ENCODE measurements around the gene ANXA10. TPM values are rescaled to one million over a fixed set of nuclear protein-coding genes. Genes with fewer than 3 reads are reported as not detected.

Gene ANXA10
- total and polyA plus RNA-seq, 2 experiments from 2014 or later, result not detected

DNA sequence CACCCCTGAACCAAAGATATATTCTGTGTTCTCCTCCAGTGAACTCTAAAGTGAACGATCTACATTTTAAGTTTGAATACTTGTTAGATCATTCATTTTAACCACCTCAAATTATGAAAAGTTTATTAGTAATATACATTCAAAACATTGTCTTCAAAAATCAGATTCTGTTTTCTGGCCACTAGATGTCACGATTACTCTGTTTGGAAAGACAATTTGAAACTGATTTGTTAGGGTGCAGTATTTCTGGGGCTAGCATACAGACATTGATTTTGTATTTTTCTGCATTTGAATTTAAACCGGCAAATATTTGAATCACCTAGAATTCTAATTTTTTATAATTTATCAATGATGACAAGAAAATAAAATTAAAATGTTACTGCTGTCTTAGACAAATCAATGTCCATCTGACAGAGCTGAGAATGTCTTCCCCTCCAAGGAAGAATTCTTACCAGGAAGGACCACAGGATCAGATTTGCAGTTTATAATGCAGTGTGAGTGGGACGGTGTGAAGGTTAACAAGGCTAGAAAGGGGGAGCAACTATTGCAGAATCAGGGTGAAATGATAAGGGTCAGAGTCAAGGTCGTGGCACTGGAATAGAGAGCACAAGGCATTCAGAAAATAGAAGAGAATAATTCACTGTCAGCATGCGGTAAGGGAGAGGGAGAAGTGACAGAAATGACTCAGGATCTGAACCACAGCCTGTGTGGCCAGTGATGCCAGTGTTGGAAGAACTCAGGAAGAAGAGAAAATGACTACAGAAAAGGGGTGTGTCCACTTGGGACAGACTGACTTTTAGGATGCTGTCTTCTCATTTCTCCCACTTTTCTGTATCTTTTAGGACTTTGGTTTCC lies 91.6 kb downstream of the ANXA10 start:
- H3K4me3 Mint-ChIP-seq, result no peak overlapping the region
- TF ChIP-seq, protein P1, sequence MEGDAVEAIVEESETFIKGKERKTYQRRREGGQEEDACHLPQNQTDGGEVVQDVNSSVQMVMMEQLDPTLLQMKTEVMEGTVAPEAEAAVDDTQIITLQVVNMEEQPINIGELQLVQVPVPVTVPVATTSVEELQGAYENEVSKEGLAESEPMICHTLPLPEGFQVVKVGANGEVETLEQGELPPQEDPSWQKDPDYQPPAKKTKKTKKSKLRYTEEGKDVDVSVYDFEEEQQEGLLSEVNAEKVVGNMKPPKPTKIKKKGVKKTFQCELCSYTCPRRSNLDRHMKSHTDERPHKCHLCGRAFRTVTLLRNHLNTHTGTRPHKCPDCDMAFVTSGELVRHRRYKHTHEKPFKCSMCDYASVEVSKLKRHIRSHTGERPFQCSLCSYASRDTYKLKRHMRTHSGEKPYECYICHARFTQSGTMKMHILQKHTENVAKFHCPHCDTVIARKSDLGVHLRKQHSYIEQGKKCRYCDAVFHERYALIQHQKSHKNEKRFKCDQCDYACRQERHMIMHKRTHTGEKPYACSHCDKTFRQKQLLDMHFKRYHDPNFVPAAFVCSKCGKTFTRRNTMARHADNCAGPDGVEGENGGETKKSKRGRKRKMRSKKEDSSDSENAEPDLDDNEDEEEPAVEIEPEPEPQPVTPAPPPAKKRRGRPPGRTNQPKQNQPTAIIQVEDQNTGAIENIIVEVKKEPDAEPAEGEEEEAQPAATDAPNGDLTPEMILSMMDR (conservative IDR thresholded peaks at IDR 0.05; ENCODE audit: low read depth in 2 of 2), result peak; percentile 67 to 81
- no peak for TF ChIP-seq CREB1 (CRISPR knock-in tag; IDR thresholded peaks at IDR 0.05; ENCODE audit: low read depth)
- H3K9me3 Mint-ChIP-seq, result no peaks in the 10 kb centered on the region
- no peak overlapping the region for H3K27ac ChIP-seq (ENCODE audit: low read depth)
- H3F3A ChIP-seq (replicated peaks; ENCODE audit: low read depth), result no peaks in the 10 kb centered on the region
- no peaks in the 10 kb centered on the region for H3K4me1 ChIP-seq (ENCODE audit: insufficient read depth)
- no peak overlapping the region for H3K4me2 ChIP-seq
- peak; percentile 49 for DNase-seq (ENCODE audit: low spot score)
- H3K36me3 Mint-ChIP-seq (ENCODE audit: low read depth), result no peaks in the 10 kb centered on the region
- H3K4me1 Mint-ChIP-seq, result no peaks in the 10 kb centered on the region
- no peaks in the 10 kb centered on the region for H3K9me2 ChIP-seq (ENCODE audit: insufficient read depth)
- H3K79me2 ChIP-seq (replicated peaks; ENCODE audit: insufficient read depth), result no peaks in the 10 kb centered on the region
- no peak overlapping the region for H3K4me3 ChIP-seq
- ATAC-seq, result no peak
- H2AFZ ChIP-seq, result no peak overlapping the region
- H4K20me1 ChIP-seq (replicated peaks; ENCODE audit: insufficient read depth), result no peaks in the 10 kb centered on the region
- H3K36me3 ChIP-seq (ENCODE audit: insufficient read depth), result no peaks in the 10 kb centered on the region
- H3K27me3 ChIP-seq (ENCODE audit: insufficient read depth), result no peaks in the 10 kb centered on the region
- no peak overlapping the region for H3K27ac Mint-ChIP-seq
- H3K27me3 Mint-ChIP-seq (ENCODE audit: insufficient read depth, low read depth, poor library complexity), result no peaks in the 10 kb centered on the region

DNA sequence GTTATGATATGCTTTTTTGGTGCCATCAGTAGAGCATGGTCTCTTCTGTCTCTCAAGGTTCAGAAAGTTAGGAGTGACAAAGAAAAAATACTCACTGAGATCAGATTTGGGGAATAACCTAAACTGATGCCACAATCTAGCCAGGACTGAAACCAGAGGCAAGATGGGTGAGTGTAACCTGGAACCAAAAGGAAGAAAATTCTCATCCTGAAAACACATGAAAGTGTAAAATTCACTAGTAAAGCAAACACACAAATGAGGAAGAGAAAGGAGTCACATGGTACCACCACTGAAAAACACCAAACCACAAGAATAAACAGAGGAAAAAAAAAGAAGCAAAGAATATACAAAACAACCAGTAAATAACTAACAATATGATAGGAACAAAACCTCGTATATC lies 96.4 kb downstream of the ANXA10 start:
- Histone ChIP-seq H3K4me1 (ENCODE audit: insufficient read depth) (no peaks in the 10 kb centered on the region), H3K27me3 (ENCODE audit: insufficient read depth) (no peaks in the 10 kb centered on the region), H2AFZ (no peak overlapping the region), H3K79me2 (replicated peaks; ENCODE audit: insufficient read depth) (no peaks in the 10 kb centered on the region), H3K27ac (ENCODE audit: low read depth) (no peak overlapping the region), H3F3A (replicated peaks; ENCODE audit: low read depth) (no peaks in the 10 kb centered on the region), H4K20me1 (replicated peaks; ENCODE audit: insufficient read depth) (no peaks in the 10 kb centered on the region), H3K36me3 (ENCODE audit: insufficient read depth) (no peaks in the 10 kb centered on the region), H3K9me2 (ENCODE audit: insufficient read depth) (0 out of 2 replicates have a peak, but pooled peaks cover 7% of the 10 kb centered on the region), H3K4me2 (no peak overlapping the region), H3K4me3 (no peak overlapping the region)
- ATAC-seq (no peak), DNase-seq (ENCODE audit: low spot score) (no peak)
- H3K9me3 Mint-ChIP-seq, result no peaks in the 10 kb centered on the region; the same call in 2 of the 3 replicates
- no peak overlapping the region for H3K27ac Mint-ChIP-seq
- H3K36me3 Mint-ChIP-seq (ENCODE audit: low read depth), result no peaks in the 10 kb centered on the region
- no peaks in the 10 kb centered on the region for H3K4me1 Mint-ChIP-seq
- no peaks in the 10 kb centered on the region for H3K27me3 Mint-ChIP-seq (ENCODE audit: insufficient read depth, low read depth, poor library complexity)
- H3K4me3 Mint-ChIP-seq, result no peak overlapping the region
- no peak for TF ChIP-seq STAT1 (IDR thresholded peaks at IDR 0.05; ENCODE audit: unreplicated experiment)
- TF ChIP-seq NANOG (IDR thresholded peaks at IDR 0.05; ENCODE audit: borderline replicate concordance), result no peak
- TF ChIP-seq, protein P2, sequence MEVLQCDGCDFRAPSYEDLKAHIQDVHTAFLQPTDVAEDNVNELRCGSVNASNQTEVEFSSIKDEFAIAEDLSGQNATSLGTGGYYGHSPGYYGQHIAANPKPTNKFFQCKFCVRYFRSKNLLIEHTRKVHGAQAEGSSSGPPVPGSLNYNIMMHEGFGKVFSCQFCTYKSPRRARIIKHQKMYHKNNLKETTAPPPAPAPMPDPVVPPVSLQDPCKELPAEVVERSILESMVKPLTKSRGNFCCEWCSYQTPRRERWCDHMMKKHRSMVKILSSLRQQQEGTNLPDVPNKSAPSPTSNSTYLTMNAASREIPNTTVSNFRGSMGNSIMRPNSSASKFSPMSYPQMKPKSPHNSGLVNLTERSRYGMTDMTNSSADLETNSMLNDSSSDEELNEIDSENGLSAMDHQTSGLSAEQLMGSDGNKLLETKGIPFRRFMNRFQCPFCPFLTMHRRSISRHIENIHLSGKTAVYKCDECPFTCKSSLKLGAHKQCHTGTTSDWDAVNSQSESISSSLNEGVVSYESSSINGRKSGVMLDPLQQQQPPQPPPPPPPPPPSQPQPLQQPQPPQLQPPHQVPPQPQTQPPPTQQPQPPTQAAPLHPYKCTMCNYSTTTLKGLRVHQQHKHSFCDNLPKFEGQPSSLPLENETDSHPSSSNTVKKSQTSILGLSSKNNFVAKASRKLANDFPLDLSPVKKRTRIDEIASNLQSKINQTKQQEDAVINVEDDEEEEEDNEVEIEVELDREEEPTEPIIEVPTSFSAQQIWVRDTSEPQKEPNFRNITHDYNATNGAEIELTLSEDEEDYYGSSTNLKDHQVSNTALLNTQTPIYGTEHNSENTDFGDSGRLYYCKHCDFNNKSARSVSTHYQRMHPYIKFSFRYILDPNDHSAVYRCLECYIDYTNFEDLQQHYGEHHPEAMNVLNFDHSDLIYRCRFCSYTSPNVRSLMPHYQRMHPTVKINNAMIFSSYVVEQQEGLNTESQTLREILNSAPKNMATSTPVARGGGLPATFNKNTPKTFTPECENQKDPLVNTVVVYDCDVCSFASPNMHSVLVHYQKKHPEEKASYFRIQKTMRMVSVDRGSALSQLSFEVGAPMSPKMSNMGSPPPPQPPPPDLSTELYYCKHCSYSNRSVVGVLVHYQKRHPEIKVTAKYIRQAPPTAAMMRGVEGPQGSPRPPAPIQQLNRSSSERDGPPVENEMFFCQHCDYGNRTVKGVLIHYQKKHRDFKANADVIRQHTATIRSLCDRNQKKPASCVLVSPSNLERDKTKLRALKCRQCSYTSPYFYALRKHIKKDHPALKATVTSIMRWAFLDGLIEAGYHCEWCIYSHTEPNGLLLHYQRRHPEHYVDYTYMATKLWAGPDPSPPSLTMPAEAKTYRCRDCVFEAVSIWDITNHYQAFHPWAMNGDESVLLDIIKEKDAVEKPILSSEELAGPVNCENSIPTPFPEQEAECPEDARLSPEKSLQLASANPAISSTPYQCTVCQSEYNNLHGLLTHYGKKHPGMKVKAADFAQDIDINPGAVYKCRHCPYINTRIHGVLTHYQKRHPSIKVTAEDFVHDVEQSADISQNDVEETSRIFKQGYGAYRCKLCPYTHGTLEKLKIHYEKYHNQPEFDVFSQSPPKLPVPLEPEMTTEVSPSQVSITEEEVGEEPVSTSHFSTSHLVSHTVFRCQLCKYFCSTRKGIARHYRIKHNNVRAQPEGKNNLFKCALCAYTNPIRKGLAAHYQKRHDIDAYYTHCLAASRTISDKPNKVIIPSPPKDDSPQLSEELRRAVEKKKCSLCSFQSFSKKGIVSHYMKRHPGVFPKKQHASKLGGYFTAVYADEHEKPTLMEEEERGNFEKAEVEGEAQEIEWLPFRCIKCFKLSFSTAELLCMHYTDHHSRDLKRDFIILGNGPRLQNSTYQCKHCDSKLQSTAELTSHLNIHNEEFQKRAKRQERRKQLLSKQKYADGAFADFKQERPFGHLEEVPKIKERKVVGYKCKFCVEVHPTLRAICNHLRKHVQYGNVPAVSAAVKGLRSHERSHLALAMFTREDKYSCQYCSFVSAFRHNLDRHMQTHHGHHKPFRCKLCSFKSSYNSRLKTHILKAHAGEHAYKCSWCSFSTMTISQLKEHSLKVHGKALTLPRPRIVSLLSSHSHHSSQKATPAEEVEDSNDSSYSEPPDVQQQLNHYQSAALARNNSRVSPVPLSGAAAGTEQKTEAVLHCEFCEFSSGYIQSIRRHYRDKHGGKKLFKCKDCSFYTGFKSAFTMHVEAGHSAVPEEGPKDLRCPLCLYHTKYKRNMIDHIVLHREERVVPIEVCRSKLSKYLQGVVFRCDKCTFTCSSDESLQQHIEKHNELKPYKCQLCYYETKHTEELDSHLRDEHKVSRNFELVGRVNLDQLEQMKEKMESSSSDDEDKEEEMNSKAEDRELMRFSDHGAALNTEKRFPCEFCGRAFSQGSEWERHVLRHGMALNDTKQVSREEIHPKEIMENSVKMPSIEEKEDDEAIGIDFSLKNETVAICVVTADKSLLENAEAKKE (CRISPR knock-in tag; IDR thresholded peaks at IDR 0.05), result no peak
- TF ChIP-seq CREB1 (CRISPR knock-in tag; IDR thresholded peaks at IDR 0.05; ENCODE audit: low read depth), result no peak
- no peak for TF ChIP-seq POLR2AphosphoS5 (IDR thresholded peaks at IDR 0.05; ENCODE audit: low read depth)
- no peak for TF ChIP-seq EZH2phosphoT487 (IDR thresholded peaks at IDR 0.05; ENCODE audit: unreplicated experiment)
- TF ChIP-seq, protein P3, sequence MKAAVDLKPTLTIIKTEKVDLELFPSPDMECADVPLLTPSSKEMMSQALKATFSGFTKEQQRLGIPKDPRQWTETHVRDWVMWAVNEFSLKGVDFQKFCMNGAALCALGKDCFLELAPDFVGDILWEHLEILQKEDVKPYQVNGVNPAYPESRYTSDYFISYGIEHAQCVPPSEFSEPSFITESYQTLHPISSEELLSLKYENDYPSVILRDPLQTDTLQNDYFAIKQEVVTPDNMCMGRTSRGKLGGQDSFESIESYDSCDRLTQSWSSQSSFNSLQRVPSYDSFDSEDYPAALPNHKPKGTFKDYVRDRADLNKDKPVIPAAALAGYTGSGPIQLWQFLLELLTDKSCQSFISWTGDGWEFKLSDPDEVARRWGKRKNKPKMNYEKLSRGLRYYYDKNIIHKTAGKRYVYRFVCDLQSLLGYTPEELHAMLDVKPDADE (IDR thresholded peaks at IDR 0.05), result no peak
- TF ChIP-seq ZNF114 (CRISPR knock-in tag; IDR thresholded peaks at IDR 0.05), result no peak

Measured in GM23338 (cell line).